ENCODE measurements around the gene AGBL5.

GRCh38 chr2:27054721-27055120 lies 3.3 kb downstream of the AGBL5 start:
- no peak for TF ChIP-seq MAFK (IDR thresholded peaks at IDR 0.05; ENCODE audit: partially characterized antibody)
- no peak for TF ChIP-seq CTCF (IDR thresholded peaks at IDR 0.05)
- TF ChIP-seq CBX8 (IDR thresholded peaks at IDR 0.05), result no peak
- no peak for TF ChIP-seq JUNB (IDR thresholded peaks at IDR 0.05)
- no peak for TF ChIP-seq ZC3H11A (IDR thresholded peaks at IDR 0.05)
- TF ChIP-seq EP300 (IDR thresholded peaks at IDR 0.05), result no peak
- TF ChIP-seq SREBF2 (IDR thresholded peaks at IDR 0.05), result no peak
- no peak for TF ChIP-seq POLR2A (IDR thresholded peaks at IDR 0.05; ENCODE audit: low read length)
- no peak for TF ChIP-seq ESRRA (IDR thresholded peaks at IDR 0.05; ENCODE audit: borderline replicate concordance, low read length)
